Hypothalamus (tissue), 51 donors: ENCODE data around the gene TESMIN.

Experiments
- DNase-seq, 51 donors: peaks; one replicate each; lab custom pipeline; 2025; lab: John Stamatoyannopoulos, UW

The TESMIN gene

GRCh38 chr11:68762481-68762880, 11.2 kb upstream of the TESMIN start:
- DNase-seq, result no peak

GRCh38 chr11:68761801-68762200, 10.5 kb upstream of the TESMIN start:
- no peak for DNase-seq

GRCh38 chr11:68759991-68760390, 8.7 kb upstream of the TESMIN start:
- DNase-seq, result no peak

- DNase-seq, result no peak
These were observed 6.4 kb upstream of the TESMIN start for GRCh38 chr11:68757711-68758110.

- no peak for DNase-seq
These were observed 4.9 kb upstream of the TESMIN start for GRCh38 chr11:68756171-68756766.

GRCh38 chr11:68753300-68753699, 2.0 kb upstream of the TESMIN start:
- DNase-seq, result no peak

- DNase-seq, result no peak
These were observed 355 bp downstream of the TESMIN start for GRCh38 chr11:68751004-68751325.

- no peak for DNase-seq
These were observed 921 bp downstream of the TESMIN start for GRCh38 chr11:68750195-68751003.

- no peak for DNase-seq
These were observed 1.8 kb downstream of the TESMIN start for GRCh38 chr11:68749229-68750123.

- DNase-seq, result no peak
These were observed 3.3 kb downstream of the TESMIN start for GRCh38 chr11:68748061-68748460.

GRCh38 chr11:68743539-68743938, 7.8 kb downstream of the TESMIN start:
- no peak for DNase-seq

- no peak for DNase-seq
These were observed 9.9 kb downstream of the TESMIN start for GRCh38 chr11:68741463-68741862.

GRCh38 chr11:68735646-68736045, 15.7 kb downstream of the TESMIN start:
- no peak for DNase-seq

- DNase-seq, result no peak
These were observed 16.2 kb downstream of the TESMIN start for GRCh38 chr11:68735125-68735524.

- no peak for DNase-seq
These were observed 17.2 kb downstream of the TESMIN start for GRCh38 chr11:68734111-68734510.

- no peak for DNase-seq
These were observed 23.5 kb downstream of the TESMIN start for GRCh38 chr11:68727783-68728182.

GRCh38 chr11:68724293-68724692, 27.0 kb downstream of the TESMIN start:
- no peak for DNase-seq

GRCh38 chr11:68722143-68722542, 29.2 kb downstream of the TESMIN start:
- DNase-seq, result no peak

GRCh38 chr11:68721075-68721474, 30.2 kb downstream of the TESMIN start:
- no peak for DNase-seq

GRCh38 chr11:68715456-68716122, 35.7 kb downstream of the TESMIN start:
- DNase-seq, result no peak
